ENCODE measurements around the gene UBAC2. TPM values are rescaled to one million over a fixed set of nuclear protein-coding genes. Genes with fewer than 3 reads are reported as not detected.
A peak's percentile ranks its signal among the peaks of the same experiment; 100 is the strongest.
"Not testable (repeated sequence)": the region's sequence is repeated elsewhere in the genome, so short reads cannot be mapped to it uniquely, and the experiment has no call there.

UBAC2 gene
- total and polyA plus RNA-seq, 2 experiments from 2014 or later, result 71.2 to 130 TPM

- H3K4me1 ChIP-seq (ENCODE audit: low read depth), result no peaks in the 10 kb centered on the region
- H3K36me3 ChIP-seq, result no peaks in the 10 kb centered on the region
- no peaks in the 10 kb centered on the region for H3K9me3 ChIP-seq (ENCODE audit: low read depth)
- H3K4me3 ChIP-seq, result no peak overlapping the region
- no peak for DNase-seq (ENCODE audit: low read depth in 1 of 2, low spot score in 1 of 2)
- TF ChIP-seq CTCF (IDR thresholded peaks at IDR 0.05; ENCODE audit: low read depth, low read length), result no peak
- H3K27ac ChIP-seq, result no peak overlapping the region
- H3K27me3 ChIP-seq, result no peaks in the 10 kb centered on the region
Observed at GRCh38 chr13:99385940-99386339, 185.3 kb downstream of the UBAC2 start.

- Histone ChIP-seq H3K9me3 (ENCODE audit: low read depth) (no peaks in the 10 kb centered on the region), H3K4me1 (ENCODE audit: low read depth) (no peaks in the 10 kb centered on the region), H3K27ac (peak overlapping the region; percentile 23), H3K36me3 (no peaks in the 10 kb centered on the region), H3K4me3 (no peak overlapping the region), H3K27me3 (no peaks in the 10 kb centered on the region)
- TF ChIP-seq CTCF (IDR thresholded peaks at IDR 0.05; ENCODE audit: low read depth, low read length), result no peak
- no peak for DNase-seq (ENCODE audit: low read depth in 1 of 2, low spot score in 1 of 2)
Observed at GRCh38 chr13:99386495-99386894, 185.8 kb downstream of the UBAC2 start.

- DNase-seq (ENCODE audit: low read depth in 1 of 2, low spot score in 1 of 2), result peak; percentile 25 to 59
- TF ChIP-seq CTCF (IDR thresholded peaks at IDR 0.05; ENCODE audit: low read depth, low read length), result peak; percentile 63
- H3K4me3 ChIP-seq, result no peak overlapping the region
- H3K9me3 ChIP-seq (ENCODE audit: low read depth), result no peaks in the 10 kb centered on the region
- H3K27ac ChIP-seq, result peak overlapping the region; percentile 23
- H3K27me3 ChIP-seq, result no peaks in the 10 kb centered on the region
- H3K36me3 ChIP-seq, result no peaks in the 10 kb centered on the region
- H3K4me1 ChIP-seq (ENCODE audit: low read depth), result no peaks in the 10 kb centered on the region
Observed at GRCh38 chr13:99386911-99387788, 186.5 kb downstream of the UBAC2 start.

- no peak overlapping the region for H3K27ac ChIP-seq
- H3K4me3 ChIP-seq, result no peak overlapping the region
- H3K4me1 ChIP-seq (ENCODE audit: low read depth), result no peaks in the 10 kb centered on the region
- no peaks in the 10 kb centered on the region for H3K9me3 ChIP-seq (ENCODE audit: low read depth)
- no peaks in the 10 kb centered on the region for H3K27me3 ChIP-seq
- no peaks in the 10 kb centered on the region for H3K36me3 ChIP-seq
- TF ChIP-seq CTCF (IDR thresholded peaks at IDR 0.05; ENCODE audit: low read depth, low read length), result no peak
- no peak for DNase-seq (ENCODE audit: low read depth in 1 of 2, low spot score in 1 of 2)
Observed at GRCh38 chr13:99388334-99388923, 187.8 kb downstream of the UBAC2 start.

- H3K4me1 ChIP-seq (ENCODE audit: low read depth); H3K27ac ChIP-seq; DNase-seq (ENCODE audit: low read depth in 1 of 2, low spot score in 1 of 2); H3K9me3 ChIP-seq (ENCODE audit: low read depth); H3K27me3 ChIP-seq; H3K4me3 ChIP-seq; H3K36me3 ChIP-seq: not testable (repeated sequence)
Observed at GRCh38 chr13:99389094-99389493, 188.4 kb downstream of the UBAC2 start.
